K562 (cell line): ENCODE measurements around the gene ZNF346. TPM values are rescaled to one million over a fixed set of nuclear protein-coding genes. Genes with fewer than 3 reads are reported as not detected.

ENCODE experiments used
- CC2D1A ChIP-seq: fragments of 450-650 bp; IDR thresholded peaks from 2 replicates; pipeline ENCODE4 v1.6.1; 2017; ENCODE audit warnings: mild to moderate bottlenecking
- HLTF ChIP-seq: fragments of 450-650 bp; IDR thresholded peaks from 2 replicates; pipeline ENCODE4 v1.6.1; 2016
- HNRNPH1 ChIP-seq: fragments of 200-400 bp; formaldehyde crosslinking; optimal IDR thresholded peaks from 2 replicates; pipeline ENCODE3; 2017; ENCODE audit warnings: low read depth, mild to moderate bottlenecking, low read length, moderate library complexity
- HNRNPK ChIP-seq: fragments of 200-400 bp; formaldehyde crosslinking; IDR thresholded peaks from one replicate; pipeline ENCODE4 v1.6.1; 2018; ENCODE audit warnings: mild to moderate bottlenecking, low read depth, low read length; ENCODE audit not compliant: poor library complexity, severe bottlenecking
- NUFIP1 ChIP-seq: fragments of 450-650 bp; IDR thresholded peaks from 2 replicates; pipeline ENCODE4 v1.6.1; 2018; ENCODE audit not compliant: partially characterized antibody
- PRMT5 ChIP-seq: sonication (generic); formaldehyde crosslinking; IDR thresholded peaks from 2 replicates; pipeline ENCODE4 v1.5.0; 2020; ENCODE audit warnings: missing genetic modification reagents
- RAD21 ChIP-seq, 2 experiments: fragments of 250-450 bp in 1 of 2; fragments of 450-650 bp in 1 of 2; sonication (Bioruptor Pico) in 1 of 2; formaldehyde crosslinking in 1 of 2; IDR thresholded peaks in 1 of 2; conservative IDR thresholded peaks in 1 of 2; 2 replicates each; pipeline versions ENCODE4 v1.4.0 to v1.8.0; 2020 to 2022; ENCODE audit warnings: mild to moderate bottlenecking in 2 of 2, moderate library complexity in 1 of 2
- SIRT6 ChIP-seq: IDR thresholded peaks from one replicate; pipeline ENCODE4 v1.6.1; 2012; ENCODE audit warnings: low read depth, mild to moderate bottlenecking, control low read depth, inconsistent platforms, low read length, moderate library complexity
- TCF7L2 ChIP-seq: fragments of 150-350 bp; IDR thresholded peaks from 2 replicates; pipeline ENCODE4 v1.6.1; 2016; ENCODE audit warnings: low read depth, mild to moderate bottlenecking, low read length, moderate library complexity
- ZC3H11A ChIP-seq: IDR thresholded peaks from 2 replicates; pipeline ENCODE4 v1.6.1; 2012; ENCODE audit warnings: low read depth, low read length, improper control_type of control experiment
- polyA plus RNA-seq, 8 experiments: library from polyadenylated mRNA; depleted of rRNA in 4 of 8; stranded (reverse) in 5 of 8; unstranded in 3 of 8; fragments of >200 nt; fragmentation: Nextera tagmentation in 2 of 8; fragmentation: Illumina TruSeq in 1 of 8; extraction: Ambion mirVana in 2 of 8; extraction: Trizol in 1 of 8; gene quantifications; 2 replicates each; pipeline versions ENCODE4 v1.2.1 to v1.2.3, GENCODE V29; 2011 to 2014; ENCODE audit warnings: inconsistent platforms in 1 of 8, missing spikeins in 1 of 8
- total RNA-seq, 7 experiments: library from RNA; depleted of rRNA in 6 of 7; stranded (reverse); fragments of >200 nt in 6 of 7; fragmentation: Illumina TruSeq in 2 of 7; extraction: Trizol in 2 of 7; gene quantifications; 2 replicates each; pipeline versions ENCODE4 v1.2.1 to v1.2.3, GENCODE V29; 2011 to 2021; ENCODE audit warnings: low replicate concordance in 1 of 7
- TF ChIP-seq, protein P1 (sequence below): fragments of 450-650 bp; IDR thresholded peaks from 2 replicates; pipeline ENCODE4 v1.6.1; 2016; ENCODE audit warnings: low read depth
- TF ChIP-seq, protein P2 (sequence below): fragments of 250-450 bp; sonication (Bioruptor Pico); IDR thresholded peaks from 2 replicates; pipeline ENCODE4 v1.8.0; 2022; ENCODE audit warnings: inconsistent platforms, mild to moderate bottlenecking, moderate library complexity, borderline replicate concordance
- TF ChIP-seq, protein P3 (sequence below), 2 experiments: fragments of 250-450 bp in 1 of 2; fragments of 450-650 bp in 1 of 2; sonication (Bioruptor Pico) in 1 of 2; IDR thresholded peaks; 2 replicates each; pipeline versions ENCODE4 v1.6.1 to v1.8.0; 2016 to 2021; ENCODE audit warnings: mild to moderate bottlenecking in 2 of 2, moderate library complexity in 2 of 2, missing compliant biosample characterization in 1 of 2, missing genetic modification characterization in 1 of 2

The ZNF346 gene
- total and polyA plus RNA-seq, 9 of the 15 experiments (the other 6 are each of a cell fraction or from before 2014, with no cell fraction given), result 5.0 to 25.1 (median 20.1) TPM

DNA sequence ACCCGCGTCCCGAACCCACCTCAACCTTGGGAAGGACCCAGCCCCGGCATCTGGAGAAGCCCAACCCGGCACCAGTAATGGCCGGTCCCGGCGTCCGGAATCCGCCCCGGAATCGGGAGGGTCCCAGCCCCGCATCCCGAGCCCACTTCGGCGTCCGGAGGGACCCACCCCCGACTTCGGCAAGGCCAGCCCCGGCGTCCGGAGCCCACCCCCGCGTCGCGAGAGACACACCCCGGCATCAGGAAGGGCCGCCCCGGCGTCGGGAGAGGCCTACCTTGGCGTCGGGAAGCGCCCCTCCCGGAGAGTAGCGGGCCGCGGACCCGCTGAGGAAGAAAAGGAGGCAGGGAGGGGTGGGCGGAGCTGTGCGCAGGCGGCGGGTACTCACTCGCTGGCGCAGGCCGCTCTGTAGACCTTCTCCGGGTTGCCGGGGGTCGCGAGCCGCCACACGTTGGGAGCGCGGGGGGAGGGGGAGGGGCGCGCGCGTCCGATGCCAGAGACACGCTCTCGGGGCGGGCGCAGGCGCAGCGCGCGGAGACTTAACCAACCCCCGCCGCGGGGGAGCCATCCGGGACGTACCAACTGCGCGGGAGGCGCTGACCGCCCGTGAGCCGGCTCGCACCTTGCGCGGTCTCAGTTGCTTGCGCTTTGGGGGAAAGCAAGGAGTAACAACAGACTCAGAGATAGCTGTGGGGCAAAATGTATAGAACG lies 16.1 kb upstream of the ZNF346 start, which contains the start of gene UIMC1 (continued):
- peak; percentile 13 for TF ChIP-seq NUFIP1
- TF ChIP-seq, protein P1, sequence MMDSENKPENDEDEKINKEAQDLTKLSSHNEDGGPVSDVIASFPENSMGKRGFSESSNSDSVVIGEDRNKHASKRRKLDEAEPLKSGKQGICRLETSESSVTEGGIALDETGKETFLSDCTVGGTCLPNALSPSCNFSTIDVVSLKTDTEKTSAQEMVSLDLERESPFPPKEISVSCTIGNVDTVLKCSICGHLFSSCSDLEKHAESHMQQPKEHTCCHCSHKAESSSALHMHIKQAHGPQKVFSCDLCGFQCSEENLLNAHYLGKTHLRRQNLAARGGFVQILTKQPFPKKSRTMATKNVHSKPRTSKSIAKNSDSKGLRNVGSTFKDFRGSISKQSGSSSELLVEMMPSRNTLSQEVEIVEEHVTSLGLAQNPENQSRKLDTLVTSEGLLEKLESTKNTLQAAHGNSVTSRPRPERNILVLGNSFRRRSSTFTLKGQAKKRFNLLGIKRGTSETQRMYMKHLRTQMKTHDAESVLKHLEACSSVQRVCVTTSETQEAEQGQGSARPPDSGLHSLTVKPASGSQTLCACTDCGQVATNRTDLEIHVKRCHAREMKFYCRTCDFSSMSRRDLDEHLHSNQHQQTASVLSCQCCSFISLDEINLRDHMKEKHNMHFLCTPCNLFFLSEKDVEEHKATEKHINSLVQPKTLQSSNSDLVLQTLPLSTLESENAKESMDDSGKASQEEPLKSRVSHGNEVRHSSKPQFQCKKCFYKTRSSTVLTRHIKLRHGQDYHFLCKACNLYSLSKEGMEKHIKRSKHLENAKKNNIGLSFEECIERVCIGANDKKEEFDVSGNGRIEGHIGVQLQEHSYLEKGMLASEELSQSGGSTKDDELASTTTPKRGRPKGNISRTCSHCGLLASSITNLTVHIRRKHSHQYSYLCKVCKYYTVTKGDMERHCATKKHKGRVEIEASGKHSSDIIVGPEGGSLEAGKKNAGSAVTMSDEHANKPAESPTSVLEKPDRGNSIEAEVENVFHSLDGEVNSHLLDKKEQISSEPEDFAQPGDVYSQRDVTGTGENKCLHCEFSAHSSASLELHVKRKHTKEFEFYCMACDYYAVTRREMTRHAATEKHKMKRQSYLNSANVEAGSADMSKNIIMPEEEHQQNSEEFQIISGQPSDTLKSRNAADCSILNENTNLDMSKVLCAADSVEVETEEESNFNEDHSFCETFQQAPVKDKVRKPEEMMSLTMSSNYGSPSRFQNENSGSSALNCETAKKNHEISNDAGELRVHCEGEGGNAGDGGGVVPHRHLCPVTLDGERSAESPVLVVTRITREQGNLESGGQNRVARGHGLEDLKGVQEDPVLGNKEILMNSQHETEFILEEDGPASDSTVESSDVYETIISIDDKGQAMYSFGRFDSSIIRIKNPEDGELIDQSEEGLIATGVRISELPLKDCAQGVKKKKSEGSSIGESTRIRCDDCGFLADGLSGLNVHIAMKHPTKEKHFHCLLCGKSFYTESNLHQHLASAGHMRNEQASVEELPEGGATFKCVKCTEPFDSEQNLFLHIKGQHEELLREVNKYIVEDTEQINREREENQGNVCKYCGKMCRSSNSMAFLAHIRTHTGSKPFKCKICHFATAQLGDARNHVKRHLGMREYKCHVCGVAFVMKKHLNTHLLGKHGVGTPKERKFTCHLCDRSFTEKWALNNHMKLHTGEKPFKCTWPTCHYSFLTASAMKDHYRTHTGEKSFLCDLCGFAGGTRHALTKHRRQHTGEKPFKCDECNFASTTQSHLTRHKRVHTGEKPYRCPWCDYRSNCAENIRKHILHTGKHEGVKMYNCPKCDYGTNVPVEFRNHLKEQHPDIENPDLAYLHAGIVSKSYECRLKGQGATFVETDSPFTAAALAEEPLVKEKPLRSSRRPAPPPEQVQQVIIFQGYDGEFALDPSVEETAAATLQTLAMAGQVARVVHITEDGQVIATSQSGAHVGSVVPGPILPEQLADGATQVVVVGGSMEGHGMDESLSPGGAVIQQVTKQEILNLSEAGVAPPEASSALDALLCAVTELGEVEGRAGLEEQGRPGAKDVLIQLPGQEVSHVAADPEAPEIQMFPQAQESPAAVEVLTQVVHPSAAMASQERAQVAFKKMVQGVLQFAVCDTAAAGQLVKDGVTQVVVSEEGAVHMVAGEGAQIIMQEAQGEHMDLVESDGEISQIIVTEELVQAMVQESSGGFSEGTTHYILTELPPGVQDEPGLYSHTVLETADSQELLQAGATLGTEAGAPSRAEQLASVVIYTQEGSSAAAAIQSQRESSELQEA, result no peak
- TF ChIP-seq, protein P2, sequence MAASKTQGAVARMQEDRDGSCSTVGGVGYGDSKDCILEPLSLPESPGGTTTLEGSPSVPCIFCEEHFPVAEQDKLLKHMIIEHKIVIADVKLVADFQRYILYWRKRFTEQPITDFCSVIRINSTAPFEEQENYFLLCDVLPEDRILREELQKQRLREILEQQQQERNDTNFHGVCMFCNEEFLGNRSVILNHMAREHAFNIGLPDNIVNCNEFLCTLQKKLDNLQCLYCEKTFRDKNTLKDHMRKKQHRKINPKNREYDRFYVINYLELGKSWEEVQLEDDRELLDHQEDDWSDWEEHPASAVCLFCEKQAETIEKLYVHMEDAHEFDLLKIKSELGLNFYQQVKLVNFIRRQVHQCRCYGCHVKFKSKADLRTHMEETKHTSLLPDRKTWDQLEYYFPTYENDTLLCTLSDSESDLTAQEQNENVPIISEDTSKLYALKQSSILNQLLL (CRISPR knock-in tag), result no peak
- TF ChIP-seq SIRT6, result no peak
- 0 out of 2 replicates have a peak, but pooled peaks have one; percentile 59 for TF ChIP-seq PRMT5 (CRISPR knock-in tag)
- no peak for TF ChIP-seq RAD21 (CRISPR knock-in tag; conservative IDR thresholded peaks at IDR 0.05 in 1 of 2, IDR thresholded peaks at IDR 0.05 in 1 of 2)
- TF ChIP-seq HNRNPH1, result no peak
- no peak for TF ChIP-seq HLTF
- TF ChIP-seq CC2D1A, result no peak
- TF ChIP-seq, protein P3, sequence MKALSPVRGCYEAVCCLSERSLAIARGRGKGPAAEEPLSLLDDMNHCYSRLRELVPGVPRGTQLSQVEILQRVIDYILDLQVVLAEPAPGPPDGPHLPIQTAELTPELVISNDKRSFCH (CRISPR knock-in tag; IDR thresholded peaks at IDR 0.05), result no peak
- TF ChIP-seq, protein P3 (tag; IDR thresholded peaks at IDR 0.05), result 0 out of 2 replicates have a peak, but pooled peaks have one; percentile 33
- TF ChIP-seq TCF7L2, result peak; percentile 98
- no peak for TF ChIP-seq HNRNPK
- no peak for TF ChIP-seq ZC3H11A
